Stimulated activated CD4-positive, alpha-beta T cell treated with anti-CD3 and anti-CD28 coated beads, Interleukin-15, amount 100 ng/mL, for 48 hours (primary cell): ENCODE data around the gene IRX6.

Experiments
- DNase-seq, 2 donors: peaks; one replicate each; pipeline ENCODE4 v3.0.0-alpha.2; 2020; ENCODE audit warnings: low read depth in 2 of 2

IRX6 gene

GRCh38 chr16:55367301-55367811, 43.4 kb downstream of the IRX6 start:
- DNase-seq = no peak

GRCh38 chr16:55367866-55368603, 44.0 kb downstream of the IRX6 start:
- DNase-seq = no peak

GRCh38 chr16:55369151-55369550, 45.1 kb downstream of the IRX6 start:
- DNase-seq = no peak

GRCh38 chr16:55370762-55371482, 46.9 kb downstream of the IRX6 start:
- DNase-seq = peak in 1 of 2 donors; percentile 5

GRCh38 chr16:55372792-55373488, 48.9 kb downstream of the IRX6 start:
- DNase-seq = no peak

- DNase-seq = no peak
Measured at GRCh38 chr16:55373489-55373832, 49.5 kb downstream of the IRX6 start.

- DNase-seq = no peak
Measured at GRCh38 chr16:55376045-55376444, 52.0 kb downstream of the IRX6 start.

GRCh38 chr16:55376567-55377167, 52.7 kb downstream of the IRX6 start:
- DNase-seq = no peak

GRCh38 chr16:55377840-55378239, 53.8 kb downstream of the IRX6 start:
- DNase-seq = no peak

- DNase-seq = no peak
Measured at GRCh38 chr16:55378616-55379015, 54.6 kb downstream of the IRX6 start.

- DNase-seq = no peak
Measured at GRCh38 chr16:55379371-55379770, 55.4 kb downstream of the IRX6 start.

GRCh38 chr16:55379876-55380390, 55.9 kb downstream of the IRX6 start:
- DNase-seq = no peak
